CD4-positive, alpha-beta memory T cell (primary cell): Measurements from ENCODE around the gene AMZ2. TPM values are rescaled to one million over a fixed set of nuclear protein-coding genes. Genes with fewer than 3 reads are reported as not detected.

Experiments
- CTCF ChIA-PET: fragments of 350-600 bp; sonication (Branson Sonifier 250); formaldehyde crosslinking; loops from one replicate; lab custom pipeline; 2021; ENCODE audit warnings: inconsistent platforms; ENCODE audit not compliant: partially characterized antibody; lab: Charles Lee
- POLR2A ChIA-PET: fragments of 350-600 bp; sonication (Branson Sonifier 250); formaldehyde crosslinking; loops from one replicate; lab custom pipeline; 2021; ENCODE audit not compliant: partially characterized antibody; lab: Charles Lee
- DNase-seq, 5 donors: peaks; one replicate each; pipeline versions ENCODE4 v3.0.0 to v3.0.0-alpha.2; 2020 to 2022; ENCODE audit warnings: mixed read lengths in 1 of 5
- H3K27ac ChIP-seq: one replicate; pipeline ENCODE4 v1.7.0; 2013; ENCODE audit warnings: low read depth, low read length
- H3K27me3 ChIP-seq: 2 replicates; pipeline ENCODE4 v1.7.0; 2013; ENCODE audit warnings: mild to moderate bottlenecking, low read length, moderate library complexity; ENCODE audit not compliant: insufficient read depth
- H3K36me3 ChIP-seq: 2 replicates; pipeline ENCODE4 v1.7.0; 2013; ENCODE audit warnings: mild to moderate bottlenecking, low read length, moderate library complexity; ENCODE audit not compliant: insufficient read depth
- H3K4me1 ChIP-seq: 2 replicates; pipeline ENCODE4 v1.7.0; 2013; ENCODE audit warnings: mild to moderate bottlenecking, low read length, moderate library complexity; ENCODE audit not compliant: insufficient read depth
- H3K4me3 ChIP-seq, 2 donors: one replicate each; pipeline ENCODE4 v1.7.0; 2013; ENCODE audit warnings: low read length in 2 of 2, mild to moderate bottlenecking in 1 of 2
- H3K9me3 ChIP-seq, 2 donors: one replicate each; pipeline ENCODE4 v1.7.0; 2013; ENCODE audit warnings: low read length in 2 of 2, control low read depth in 1 of 2; ENCODE audit not compliant: control insufficient read depth in 1 of 2
- H3K27ac Mint-ChIP-seq, 7 donors: one replicate each; pipeline ENCODE4 v1.8.0; 2020 to 2021; ENCODE audit warnings: mixed read lengths in 7 of 7, mild to moderate bottlenecking in 6 of 7, inconsistent platforms in 3 of 7, moderate library complexity in 3 of 7
- H3K27me3 Mint-ChIP-seq, 2 donors: one replicate each; pipeline ENCODE4 v1.8.0; 2020 to 2021; ENCODE audit warnings: mixed read lengths in 2 of 2
- H3K36me3 Mint-ChIP-seq, 2 donors: one replicate each; pipeline ENCODE4 v1.8.0; 2020 to 2021; ENCODE audit warnings: mixed read lengths in 2 of 2, inconsistent platforms in 1 of 2, mild to moderate bottlenecking in 1 of 2
- H3K4me1 Mint-ChIP-seq, 4 donors: one replicate each; pipeline ENCODE4 v1.8.0; 2020 to 2021; ENCODE audit warnings: mixed read lengths in 4 of 4, mild to moderate bottlenecking in 1 of 4
- H3K4me3 Mint-ChIP-seq, 8 donors: one replicate each; pipeline ENCODE4 v1.8.0; 2020 to 2021; ENCODE audit warnings: mixed read lengths in 8 of 8, mild to moderate bottlenecking in 7 of 8, moderate library complexity in 6 of 8, inconsistent platforms in 3 of 8
- H3K9me3 Mint-ChIP-seq, 8 donors: one replicate each; pipeline ENCODE4 v1.8.0; 2020 to 2021; ENCODE audit warnings: mixed read lengths in 8 of 8, mild to moderate bottlenecking in 5 of 8, inconsistent platforms in 3 of 8, moderate library complexity in 1 of 8
- intact Hi-C: fragments of 100-400 bp; cut with micrococcal nuclease; formaldehyde crosslinking; loops from one replicate; pipeline ENCODE4 v1.15.1; 2023
- polyA plus RNA-seq, 2 donors: library from polyadenylated mRNA; unstranded; fragments of 300-500 nt; fragmentation: Illumina TruSeq; gene quantifications; one replicate each; pipeline ENCODE4 v1.2.3, GENCODE V29; 2021
- total RNA-seq, 2 experiments: library from RNA; stranded (reverse); gene quantifications; one replicate each; pipeline ENCODE4 v1.2.3, GENCODE V29; 2021

AMZ2 gene
- total and polyA plus RNA-seq, 4 experiments from 2014 or later, result 66.1 to 161 (median 97.8) TPM

GRCh38 chr17:68288804-68289203, 41.0 kb downstream of the AMZ2 start:
- no peaks in the 10 kb centered on the region for H3K27me3 ChIP-seq
- no peaks in the 10 kb centered on the region for H3K36me3 ChIP-seq
- POLR2A ChIA-PET, result interaction anchor here (0.8 to 9.3 kb wide), 13 partner anchors 13 to 169 kb away, joined by 3 to 151 read pairs (median 8); partner anchors contain the start of gene AMZ2
- Mint-ChIP-seq H3K36me3 (peaks cover 0 to 6% of the 10 kb centered on the region in 2 donors), H3K4me3 (peak overlapping the region; percentile 61 to 100 (median 98)), H3K4me1 (peaks cover 37 to 74% (median 49%) of the 10 kb centered on the region in 4 donors), H3K27ac (peak overlapping the region; percentile 84 to 100 (median 99)), H3K9me3 (no peaks in the 10 kb centered on the region), H3K27me3 (no peaks in the 10 kb centered on the region)
- H3K9me3 ChIP-seq, result no peaks in the 10 kb centered on the region
- intact Hi-C loops, result no loop called here
- H3K4me1 ChIP-seq, result peaks cover 46% of the 10 kb centered on the region
- CTCF ChIA-PET, result interaction anchor here (0.8 to 5.4 kb wide), 4 partner anchors 25 to 150 kb away, joined by 3 to 21 read pairs (median 7); no protein-coding TSS in a partner anchor
- peak in 4 of 5 donors; percentile 17 to 54 (median 24) for DNase-seq
- H3K27ac ChIP-seq, result peak overlapping the region; percentile 90
- H3K4me3 ChIP-seq, result no peak overlapping the region

GRCh38 chr17:68289473-68289872, 41.6 kb downstream of the AMZ2 start:
- Mint-ChIP-seq H3K27ac (peak overlapping the region; percentile 99 to 100 (median 99)), H3K36me3 (peaks cover 0 to 6% of the 10 kb centered on the region in 2 donors), H3K27me3 (no peaks in the 10 kb centered on the region), H3K4me1 (peaks cover 40 to 79% (median 55%) of the 10 kb centered on the region in 4 donors), H3K9me3 (no peaks in the 10 kb centered on the region), H3K4me3 (peak overlapping the region; percentile 96 to 100 (median 99))
- Histone ChIP-seq H3K4me3 (peak overlapping the region; percentile 83 to 90), H3K27ac (peak overlapping the region; percentile 90), H3K4me1 (peaks cover 52% of the 10 kb centered on the region), H3K9me3 (no peaks in the 10 kb centered on the region), H3K27me3 (no peaks in the 10 kb centered on the region), H3K36me3 (no peaks in the 10 kb centered on the region)
- ChIA-PET CTCF (interaction anchor here (0.7 to 5.4 kb wide), 11 partner anchors 11 to 169 kb away, joined by 3 to 21 read pairs (median 3); no protein-coding TSS in a partner anchor), POLR2A (interaction anchor here (0.8 to 9.3 kb wide), 22 partner anchors 10 to 168 kb away, joined by 3 to 151 read pairs (median 8); partner anchors contain the start of genes AMZ2 and WIPI1)
- intact Hi-C loops, result no loop called here
- DNase-seq, result no peak

- H3K27ac ChIP-seq, result peak overlapping the region; percentile 90
- ChIA-PET CTCF (interaction anchor here (0.7 to 5.4 kb wide), 10 partner anchors 12 to 168 kb away, joined by 3 to 21 read pairs (median 3); no protein-coding TSS in a partner anchor), POLR2A (interaction anchor here (0.8 to 9.3 kb wide), 23 partner anchors 10 to 171 kb away, joined by 3 to 151 read pairs (median 11); partner anchors contain the start of genes AMZ2 and WIPI1)
- Mint-ChIP-seq H3K27ac (peak overlapping the region; percentile 99 to 100 (median 99)), H3K4me3 (peak overlapping the region; percentile 96 to 100 (median 99)), H3K36me3 (peaks cover 0 to 6% of the 10 kb centered on the region in 2 donors), H3K4me1 (peaks cover 44 to 79% (median 58%) of the 10 kb centered on the region in 4 donors), H3K9me3 (no peaks in the 10 kb centered on the region), H3K27me3 (no peaks in the 10 kb centered on the region)
- H3K4me1 ChIP-seq, result peaks cover 57% of the 10 kb centered on the region
- no peaks in the 10 kb centered on the region for H3K27me3 ChIP-seq
- H3K9me3 ChIP-seq, result no peaks in the 10 kb centered on the region
- H3K4me3 ChIP-seq, result peak overlapping the region; percentile 83 to 90
- no peaks in the 10 kb centered on the region for H3K36me3 ChIP-seq
- DNase-seq, result no peak
- intact Hi-C loops, result loop anchor here (2.0 to 5.0 kb wide), 3 partner anchors 27 to 108 kb away; partner anchors contain the start of gene AMZ2
These were observed 42.1 kb downstream of the AMZ2 start for GRCh38 chr17:68289936-68290267.

GRCh38 chr17:68290268-68290954, 42.6 kb downstream of the AMZ2 start:
- DNase-seq, result peak; percentile 72 to 83 (median 80)
- Mint-ChIP-seq H3K4me1 (peaks cover 45 to 81% (median 58%) of the 10 kb centered on the region in 4 donors), H3K36me3 (peaks cover 0 to 6% of the 10 kb centered on the region in 2 donors), H3K27ac (peak overlapping the region; percentile 99 to 100 (median 99)), H3K27me3 (no peaks in the 10 kb centered on the region), H3K4me3 (peak overlapping the region; percentile 96 to 100 (median 99)), H3K9me3 (no peaks in the 10 kb centered on the region)
- H3K4me1 ChIP-seq, result peaks cover 62% of the 10 kb centered on the region
- peak overlapping the region; percentile 83 to 90 for H3K4me3 ChIP-seq
- H3K27me3 ChIP-seq, result no peaks in the 10 kb centered on the region
- intact Hi-C loops, result loop anchor here (2.0 to 5.0 kb wide), 3 partner anchors 28 to 108 kb away; partner anchors contain the start of gene AMZ2
- ChIA-PET CTCF (interaction anchor here (0.7 to 5.4 kb wide), 12 partner anchors 12 to 168 kb away, joined by 3 to 21 read pairs (median 3); no protein-coding TSS in a partner anchor), POLR2A (interaction anchor here (0.6 to 9.3 kb wide), 44 partner anchors 11 to 271 kb away, joined by 3 to 151 read pairs (median 11); partner anchors contain the start of genes AMZ2 and WIPI1)
- no peaks in the 10 kb centered on the region for H3K9me3 ChIP-seq
- H3K36me3 ChIP-seq, result no peaks in the 10 kb centered on the region
- peak overlapping the region; percentile 90 for H3K27ac ChIP-seq

GRCh38 chr17:68290955-68291835, 43.4 kb downstream of the AMZ2 start, which contains the start of the genes ARSG and SLC16A6:
ARSG (plus strand) TSS chr17:68291495; CDS start chr17:68307494, 15,999 bp downstream.
SLC16A6 (minus strand) TSS chr17:68291127; CDS start chr17:68278320, 12,807 bp downstream.
- no peaks in the 10 kb centered on the region for H3K9me3 Mint-ChIP-seq
- POLR2A ChIA-PET, result interaction anchor here (0.6 to 9.3 kb wide), 41 partner anchors 12 to 271 kb away, joined by 3 to 151 read pairs (median 12); partner anchors contain the start of genes AMZ2, KPNA2, PRKAR1A and WIPI1
- intact Hi-C loops, result loop anchor here (1.0 to 5.0 kb wide), 4 partner anchors 28 to 221 kb away; partner anchors contain the start of genes AMZ2 and PRKAR1A
- H3K4me3 ChIP-seq, result peak within 1 kb of the TSS; percentile 83 to 90
- peak within 1 kb of the TSS; percentile 96 to 100 (median 99) for H3K4me3 Mint-ChIP-seq
- H3K27ac Mint-ChIP-seq, result peak within 1 kb of the TSS; percentile 99 to 100 (median 99)
- peaks cover 47 to 82% (median 59%) of the 10 kb centered on the region in 4 donors for H3K4me1 Mint-ChIP-seq
- CTCF ChIA-PET, result interaction anchor here (0.8 to 5.4 kb wide), 8 partner anchors 12 to 146 kb away, joined by 3 to 21 read pairs (median 10); no protein-coding TSS in a partner anchor
- no peaks in the 10 kb centered on the region for H3K36me3 ChIP-seq
- peaks cover 0 to 6% of the 10 kb centered on the region in 2 donors for H3K36me3 Mint-ChIP-seq
- no peaks in the 10 kb centered on the region for H3K9me3 ChIP-seq
- H3K27me3 Mint-ChIP-seq, result no peaks in the 10 kb centered on the region
- H3K27ac ChIP-seq, result peak within 1 kb of the TSS; percentile 90
- peak; percentile 89 to 92 (median 90) for DNase-seq
- peaks cover 70% of the 10 kb centered on the region for H3K4me1 ChIP-seq
- H3K27me3 ChIP-seq, result no peaks in the 10 kb centered on the region
